NCI-H1417 treated with DMSO at 0.1 percent for 48 hours (cell line): Measurements from ENCODE around the gene TTN.

Experiments used
- DNase-seq: peaks from one replicate; lab custom pipeline; 2025; lab: John Stamatoyannopoulos, UW

TTN gene

GRCh38 chr2:178807227-178808008, at the start of gene TTN:
Gene TTN, minus strand, starts transcription at chr2:178807423. Its CDS starts 2,781 bp downstream, at chr2:178804642.
- DNase-seq: no peak

- no peak for DNase-seq
Measured at GRCh38 chr2:178855151-178855550, 47.9 kb upstream of the TTN start.

GRCh38 chr2:178848335-178848734, 41.1 kb upstream of the TTN start:
- no peak for DNase-seq

- no peak for DNase-seq
Measured at GRCh38 chr2:178846458-178846802, 39.2 kb upstream of the TTN start.

- no peak for DNase-seq
Measured at GRCh38 chr2:178845566-178846457, 38.6 kb upstream of the TTN start.

GRCh38 chr2:178844701-178845100, 37.5 kb upstream of the TTN start:
- no peak for DNase-seq

- no peak for DNase-seq
Measured at GRCh38 chr2:178844269-178844668, 37.0 kb upstream of the TTN start.

GRCh38 chr2:178843697-178844096, 36.5 kb upstream of the TTN start:
- no peak for DNase-seq

GRCh38 chr2:178836807-178837206, 29.6 kb upstream of the TTN start:
- DNase-seq: no peak

GRCh38 chr2:178834086-178834485, 26.9 kb upstream of the TTN start:
- DNase-seq: no peak

- no peak for DNase-seq
Measured at GRCh38 chr2:178833382-178833781, 26.2 kb upstream of the TTN start.

GRCh38 chr2:178830451-178830850, 23.2 kb upstream of the TTN start:
- no peak for DNase-seq

GRCh38 chr2:178829981-178830380, 22.8 kb upstream of the TTN start:
- no peak for DNase-seq

GRCh38 chr2:178829299-178829960, 22.2 kb upstream of the TTN start:
- DNase-seq: no peak

GRCh38 chr2:178828486-178828881, 21.3 kb upstream of the TTN start:
- no peak for DNase-seq

- DNase-seq: no peak
Measured at GRCh38 chr2:178827739-178828485, 20.7 kb upstream of the TTN start.

GRCh38 chr2:178827111-178827510, 19.9 kb upstream of the TTN start:
- DNase-seq: no peak

GRCh38 chr2:178825183-178825582, 18.0 kb upstream of the TTN start:
- no peak for DNase-seq

- no peak for DNase-seq
Measured at GRCh38 chr2:178824181-178824580, 17.0 kb upstream of the TTN start.

GRCh38 chr2:178819992-178820391, 12.8 kb upstream of the TTN start:
- no peak for DNase-seq

GRCh38 chr2:178819147-178819875, 12.1 kb upstream of the TTN start:
- no peak for DNase-seq
